CD4-positive, alpha-beta T cell treated with Interleukin-15 for 4 hours (primary cell): ENCODE data around the gene CD163.
"Not testable (repeated sequence)": the region's sequence is repeated elsewhere in the genome, so short reads cannot be mapped to it uniquely, and the experiment has no call there.

Experiments used
- DNase-seq: peaks from one replicate; pipeline ENCODE4 v3.0.0-alpha.2; 2020; ENCODE audit warnings: low spot score

The CD163 gene

DNA sequence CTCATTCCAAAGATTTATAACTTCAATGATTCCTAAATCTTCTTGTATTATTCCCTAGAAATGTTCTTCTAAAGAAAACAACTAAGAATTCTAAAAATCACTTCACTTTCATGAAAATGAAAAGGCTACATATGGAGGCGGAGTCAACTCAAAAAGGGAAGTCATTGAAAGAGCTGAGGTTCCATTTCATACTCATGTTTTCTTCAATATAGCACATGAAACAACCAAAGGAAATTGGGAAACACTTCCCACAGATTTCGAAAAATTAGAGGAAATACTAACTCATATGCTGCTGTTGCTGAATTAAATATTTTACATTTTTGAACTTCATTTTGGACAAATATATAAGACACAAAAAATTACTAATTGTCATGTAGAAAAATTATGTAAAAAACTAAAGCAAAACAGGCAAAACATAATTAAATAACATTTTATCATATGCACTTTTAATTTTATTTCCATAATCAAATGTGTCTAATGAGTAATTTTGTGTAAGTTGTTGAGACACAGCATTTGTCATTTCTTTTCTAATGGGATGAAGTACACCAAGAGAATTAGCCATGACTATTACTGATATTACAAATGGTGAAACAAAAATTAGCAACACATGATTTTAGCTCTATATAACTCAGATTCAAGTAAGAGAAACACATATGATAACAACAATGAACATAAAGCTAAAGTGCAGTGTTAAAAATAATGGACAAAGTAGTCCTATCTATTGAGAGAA, at the start of gene CD163:
TSS of gene CD163 (minus strand) at position 92 of the 730 bp plus-strand sequence. CDS start at position 5, 87 bp downstream.
- no peak for DNase-seq

DNA sequence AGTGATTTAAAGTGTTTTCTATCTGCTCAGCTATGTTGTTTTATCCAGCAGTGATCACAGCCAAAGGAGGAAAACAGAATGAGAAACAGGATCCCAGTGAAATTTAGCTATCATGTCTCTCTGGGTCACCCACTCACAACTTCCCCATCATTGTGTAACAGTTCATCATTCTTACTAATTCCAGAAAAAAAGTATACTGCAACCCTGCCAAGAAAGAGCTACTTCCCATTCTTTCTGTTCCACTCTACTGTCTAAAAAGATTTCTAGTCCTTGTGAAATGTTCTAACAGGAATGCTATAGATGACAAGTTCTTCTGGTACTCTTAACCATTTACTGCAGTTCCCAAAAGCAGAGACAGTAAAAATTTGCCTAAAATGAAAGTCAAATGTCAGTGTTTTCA, 39.2 kb upstream of the CD163 start:
- no peak for DNase-seq

DNA sequence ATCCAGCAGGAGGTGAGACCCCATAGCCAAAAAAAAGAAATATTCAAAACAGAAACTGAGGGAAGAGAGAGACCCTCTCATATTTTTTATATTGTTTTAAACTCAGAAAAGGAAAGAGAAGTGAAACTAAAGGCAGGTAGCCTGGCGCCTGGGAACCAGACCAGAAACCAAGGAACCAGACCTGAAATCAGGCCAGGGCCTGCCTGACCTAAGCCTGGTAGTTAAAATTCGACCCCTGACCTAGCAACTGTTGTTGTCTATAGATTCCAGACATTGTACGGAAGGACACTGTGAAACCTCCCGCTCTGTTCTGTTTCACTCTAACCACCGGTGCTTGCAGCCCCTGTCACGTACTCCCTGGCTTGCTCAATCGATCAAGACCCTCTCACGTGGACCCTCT, 38.5 kb upstream of the CD163 start:
- no peak for DNase-seq

DNA sequence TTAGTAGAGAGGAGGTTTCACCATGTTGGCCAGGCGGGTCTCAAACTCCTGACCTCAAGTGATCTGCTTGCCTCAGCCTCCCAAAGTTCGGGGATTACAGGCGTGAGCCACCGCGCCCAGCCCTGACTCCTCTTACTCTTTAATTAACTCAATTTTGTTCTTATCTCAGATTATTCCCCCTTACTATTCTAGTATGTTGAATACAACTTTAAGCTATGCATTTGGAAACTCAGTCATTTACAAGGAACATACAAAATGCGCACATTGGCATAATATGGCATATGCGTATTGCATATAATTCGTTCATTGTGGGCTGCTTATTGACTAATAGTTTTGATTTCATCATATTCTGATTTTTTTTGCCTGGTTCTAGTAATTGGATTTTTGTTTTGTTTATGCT, 10.8 kb upstream of the CD163 start:
- no peak for DNase-seq

DNA sequence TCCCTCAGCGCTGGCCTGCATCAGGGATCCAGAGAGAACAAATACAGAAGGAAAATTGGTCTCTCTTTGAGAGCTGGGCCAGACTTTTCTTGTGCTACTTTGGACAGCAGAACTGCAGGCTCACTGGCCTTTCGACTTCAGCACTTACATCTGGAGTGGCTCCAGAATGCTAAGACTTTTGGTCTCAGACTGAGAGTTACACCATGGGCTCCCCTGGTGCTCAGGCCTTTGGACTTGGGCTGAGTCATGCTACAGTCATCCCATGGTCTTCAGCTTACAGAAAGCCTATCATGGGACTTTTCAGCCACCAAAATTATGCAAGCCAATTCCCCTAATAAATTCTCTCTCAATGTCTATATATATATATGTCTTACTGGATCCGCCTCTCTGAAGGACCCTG, 9.0 kb upstream of the CD163 start:
- DNase-seq = no peak

DNA sequence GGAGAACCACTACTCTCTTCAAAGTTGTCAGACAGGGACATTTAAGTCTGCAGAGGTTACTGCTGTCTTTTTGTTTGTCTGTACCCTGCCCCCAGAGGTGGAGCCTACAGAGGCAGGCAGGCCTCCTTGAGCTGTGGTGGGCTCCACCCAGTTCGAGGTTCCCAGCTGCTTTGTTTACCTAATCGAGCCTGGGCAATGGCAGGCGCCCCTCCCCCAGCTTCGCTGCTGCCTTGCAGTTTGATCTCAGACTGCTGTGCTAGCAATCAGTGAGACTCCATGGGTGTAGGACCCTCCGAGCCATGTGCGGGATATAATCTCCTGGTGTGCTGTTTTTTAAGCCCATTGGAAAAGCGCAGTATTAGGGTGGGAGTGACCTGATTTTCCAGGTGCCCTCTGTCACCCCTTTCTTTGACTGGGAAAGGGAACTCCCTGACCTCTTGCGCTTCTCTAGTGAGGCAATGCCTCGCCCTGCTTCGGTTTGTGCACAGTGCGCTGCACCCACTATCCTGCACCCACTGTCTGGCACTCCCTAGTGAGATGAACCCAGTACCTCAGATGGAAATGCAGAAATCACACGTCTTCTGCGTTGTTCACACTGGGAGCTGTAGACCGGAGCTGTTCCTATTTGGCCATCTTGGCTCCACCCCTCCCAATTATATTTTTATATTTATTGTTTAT, 6.4 kb upstream of the CD163 start:
- DNase-seq = not testable (repeated sequence)

DNA sequence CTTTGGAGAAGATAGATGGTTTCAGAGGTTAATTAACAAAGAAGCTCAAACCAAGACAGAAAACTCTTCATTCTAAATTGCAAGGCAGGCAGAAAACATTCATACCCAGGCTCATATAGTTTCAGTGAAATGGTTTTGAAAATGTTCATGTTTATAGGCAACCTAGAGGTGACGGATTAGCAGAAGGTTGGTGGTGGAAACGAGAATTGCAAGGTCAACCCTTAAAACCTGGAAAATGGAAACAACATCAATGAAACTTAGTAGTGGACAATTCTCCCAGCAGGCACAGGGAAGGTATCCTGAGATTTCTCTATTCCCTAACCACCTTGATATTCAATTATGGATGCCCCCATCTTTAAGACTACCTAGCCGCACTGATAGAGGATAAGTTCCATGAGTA, 965 bp downstream of the CD163 start:
- no peak for DNase-seq

DNA sequence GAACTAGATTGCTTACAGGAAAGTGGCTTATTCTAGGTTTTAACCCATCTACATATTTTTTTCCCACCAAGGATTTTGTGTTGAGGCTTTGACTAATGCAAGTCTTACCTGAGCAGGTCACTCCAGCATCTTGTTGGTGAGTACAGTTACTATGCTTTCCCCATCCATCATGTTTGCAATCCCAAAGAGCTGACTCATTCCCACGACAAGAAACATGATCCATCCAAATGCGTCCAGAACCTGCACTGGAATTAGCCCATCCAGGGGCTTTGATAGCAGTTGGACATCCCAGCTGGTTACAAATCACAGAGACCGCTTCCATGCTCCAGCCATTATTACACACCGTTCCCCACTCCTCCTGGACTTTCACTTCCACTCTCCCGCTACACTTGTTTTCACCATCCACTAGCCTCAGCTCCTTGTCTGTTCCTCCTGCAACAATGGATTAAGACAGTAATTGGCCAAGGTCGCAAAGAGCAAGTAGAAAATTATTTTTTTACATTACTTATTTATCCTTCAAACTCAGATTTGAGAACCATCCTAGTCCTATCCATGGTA, 2.5 kb downstream of the CD163 start:
- no peak for DNase-seq

DNA sequence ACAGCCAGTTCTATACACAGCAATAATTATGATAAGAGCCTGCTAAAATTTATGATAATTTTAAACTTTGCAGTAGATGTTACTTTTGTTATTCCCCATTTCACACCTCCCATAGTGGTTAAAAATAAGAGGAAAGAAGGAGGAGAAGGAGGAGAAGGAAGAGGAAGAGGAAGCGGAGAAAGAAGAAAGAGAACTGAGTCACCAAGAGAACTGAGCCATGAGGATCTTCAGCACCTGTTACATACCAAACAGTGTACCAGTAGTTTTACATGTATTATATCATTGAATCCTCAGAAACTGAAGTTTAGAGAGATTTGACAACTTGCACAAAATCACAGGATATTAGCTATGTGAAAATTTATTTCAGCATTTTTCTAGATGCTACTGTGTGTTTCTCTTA, 3.9 kb downstream of the CD163 start:
- DNase-seq = no peak

DNA sequence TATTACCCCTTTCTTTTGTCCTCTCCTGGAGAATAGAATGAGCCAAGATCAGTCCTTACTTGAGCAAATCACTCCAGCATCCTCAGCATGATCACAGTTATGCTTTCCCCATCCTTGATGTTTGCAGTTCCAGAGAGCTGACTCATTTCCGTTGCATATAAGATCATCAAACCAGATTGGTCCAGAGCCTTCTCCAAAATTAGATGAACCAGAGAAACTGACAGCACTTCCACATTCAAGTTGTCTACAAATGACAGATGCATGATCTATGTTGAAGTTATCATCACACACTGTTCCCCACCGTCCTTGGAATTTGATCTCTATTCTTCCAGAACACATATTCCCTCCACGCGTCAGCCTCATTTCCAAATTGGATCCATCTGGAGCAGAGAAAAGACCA, 4.8 kb downstream of the CD163 start:
- no peak for DNase-seq

DNA sequence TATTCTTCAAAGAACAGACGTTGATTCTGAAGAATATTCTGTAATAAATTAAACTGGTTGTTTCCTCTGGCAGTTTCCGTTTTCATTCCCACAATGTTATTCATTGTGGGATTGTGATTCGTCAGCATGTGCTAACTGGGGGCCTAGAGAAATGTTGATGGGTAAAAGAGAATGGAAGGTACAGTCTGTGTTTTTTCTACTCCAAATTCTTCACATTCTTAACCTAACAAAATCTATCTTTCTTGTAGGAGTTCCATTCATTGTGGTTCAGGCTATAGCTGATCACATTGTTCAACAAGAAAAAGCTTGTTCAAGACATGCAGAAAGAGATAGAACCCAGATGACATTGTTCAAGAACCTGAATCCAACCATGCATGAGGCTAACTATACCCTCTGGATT, 5.9 kb downstream of the CD163 start:
- DNase-seq = no peak

DNA sequence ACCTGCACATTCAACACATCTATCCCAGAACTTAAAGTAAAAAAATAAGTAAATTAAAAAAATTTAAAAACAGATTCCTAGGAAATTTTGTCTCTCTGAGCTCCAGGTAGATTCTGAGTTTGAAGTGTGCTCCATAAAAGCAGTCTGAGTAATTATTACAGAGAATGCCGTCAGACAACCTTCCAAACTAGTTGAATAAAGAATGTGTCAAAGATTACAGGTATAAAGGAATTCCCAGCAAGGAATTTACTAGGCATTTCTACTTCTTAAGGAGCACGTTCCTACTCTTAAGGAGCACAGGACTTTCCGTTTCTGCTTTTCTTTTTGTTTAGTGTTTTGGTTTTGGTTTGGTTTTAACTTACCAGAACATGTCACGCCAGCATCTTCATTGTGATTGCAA, 7.1 kb downstream of the CD163 start:
- no peak for DNase-seq

DNA sequence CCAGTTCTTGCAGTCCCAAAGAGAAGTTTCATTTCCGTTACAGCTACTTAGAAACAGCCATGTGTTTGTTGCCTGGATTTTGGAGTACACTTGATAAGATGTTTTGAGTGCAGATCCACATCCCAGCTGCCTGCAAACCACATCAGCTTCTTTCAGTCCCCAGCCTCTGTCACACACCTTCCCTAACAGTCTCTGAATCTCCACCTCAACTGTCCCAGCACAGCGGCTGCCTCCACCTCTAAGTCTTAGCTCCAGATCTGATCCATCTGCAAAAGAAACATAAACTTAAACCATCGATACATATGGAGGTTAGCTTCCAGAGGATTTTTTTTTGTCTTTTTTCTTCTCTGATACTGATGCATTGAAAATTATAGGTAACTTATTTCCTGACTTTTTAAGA, 8.4 kb downstream of the CD163 start:
- no peak for DNase-seq

DNA sequence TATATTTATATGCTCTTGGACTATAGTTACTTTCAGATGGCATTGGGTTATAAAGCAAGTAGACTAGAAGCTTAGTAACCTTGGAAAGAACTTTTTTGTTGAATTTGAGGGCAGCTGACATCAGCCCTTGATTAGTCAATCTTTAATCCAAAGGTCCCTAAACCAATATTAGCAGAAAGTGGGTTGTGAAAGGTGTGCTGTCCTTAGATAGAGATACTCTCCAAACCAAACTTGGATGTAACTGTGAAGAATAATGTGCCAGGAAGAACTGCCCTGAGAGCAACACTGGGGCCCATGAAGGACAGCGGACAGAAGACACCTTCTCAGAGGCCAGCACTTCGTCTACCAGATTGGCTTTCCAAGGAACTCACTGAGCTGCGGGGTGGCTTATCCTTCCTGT, 10.6 kb downstream of the CD163 start:
- no peak for DNase-seq

DNA sequence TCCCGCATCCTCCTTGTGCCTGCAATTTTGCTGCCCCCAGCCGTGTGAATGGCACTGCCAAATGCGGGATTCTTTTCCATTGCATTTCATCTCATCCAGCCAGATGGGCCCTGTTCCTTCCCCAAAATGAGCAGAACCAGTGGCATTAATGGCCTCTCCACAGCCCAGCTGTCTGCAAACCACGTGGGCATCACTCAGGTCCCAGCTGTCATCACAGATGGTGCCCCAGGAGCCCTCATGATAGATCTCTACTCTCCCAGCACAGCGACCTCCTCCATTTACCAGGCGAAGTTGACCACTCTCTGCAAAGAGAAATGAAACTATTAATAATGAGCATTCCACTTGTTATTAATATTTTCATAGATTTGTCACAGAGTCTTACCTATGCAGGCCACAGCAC, 17.1 kb downstream of the CD163 start:
- no peak for DNase-seq

DNA sequence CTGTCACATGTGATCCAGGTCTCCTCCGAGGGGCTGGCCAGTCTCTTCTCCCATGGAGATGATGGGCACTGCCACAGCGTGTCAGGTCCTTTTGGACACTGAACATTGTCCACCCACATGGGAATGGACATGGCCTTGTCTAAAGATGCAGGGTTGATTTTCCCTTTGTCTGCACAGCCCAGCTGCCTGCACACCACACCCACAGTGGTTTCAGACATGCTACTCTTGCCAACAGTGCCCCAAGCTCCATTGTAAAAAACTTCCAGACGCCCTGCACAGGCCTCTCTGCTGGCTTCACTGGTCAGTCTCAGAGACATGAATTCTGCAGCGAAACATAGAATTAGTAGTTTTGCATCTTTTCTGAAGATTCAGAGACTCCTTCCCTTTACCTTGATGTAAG, 18.5 kb downstream of the CD163 start:
- no peak for DNase-seq

DNA sequence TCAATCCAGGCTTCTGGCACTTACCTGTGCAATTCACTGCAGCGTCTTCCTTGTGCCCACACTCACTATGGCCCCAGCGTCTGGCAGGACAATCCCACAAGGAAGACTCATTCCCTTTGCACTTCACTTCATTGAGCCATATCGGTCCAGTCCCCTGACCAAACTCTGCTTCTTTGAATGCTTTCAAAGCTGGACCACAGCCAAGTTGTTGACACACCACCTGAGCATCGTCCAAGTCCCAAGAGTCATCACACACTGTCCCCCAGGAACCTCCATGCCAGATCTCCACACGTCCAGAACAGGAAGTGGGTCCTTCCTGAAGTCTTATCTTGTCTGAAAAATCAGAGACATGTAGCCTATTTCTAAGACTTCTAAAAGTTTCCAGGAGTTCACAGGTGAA, 20.2 kb downstream of the CD163 start:
- no peak for DNase-seq

DNA sequence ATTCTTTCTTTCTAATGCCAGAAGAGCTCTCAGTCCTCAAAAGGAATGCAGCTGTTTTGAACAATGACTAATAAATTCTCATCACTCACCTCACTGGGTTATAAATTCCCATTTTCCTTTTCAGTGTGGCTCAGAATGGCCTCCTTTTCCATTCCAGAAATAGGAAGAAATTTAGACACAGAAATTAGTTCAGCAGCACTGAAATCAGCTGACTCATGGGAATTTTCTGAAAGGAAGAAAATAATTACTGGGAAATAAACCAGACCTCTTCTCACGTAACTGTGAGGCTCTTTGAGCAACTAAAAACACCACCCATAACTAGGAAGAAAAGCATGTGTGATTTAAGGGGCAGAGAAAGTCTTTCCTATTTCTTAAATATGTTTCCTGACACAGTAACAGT, 23.8 kb downstream of the CD163 start:
- DNase-seq = no peak

DNA sequence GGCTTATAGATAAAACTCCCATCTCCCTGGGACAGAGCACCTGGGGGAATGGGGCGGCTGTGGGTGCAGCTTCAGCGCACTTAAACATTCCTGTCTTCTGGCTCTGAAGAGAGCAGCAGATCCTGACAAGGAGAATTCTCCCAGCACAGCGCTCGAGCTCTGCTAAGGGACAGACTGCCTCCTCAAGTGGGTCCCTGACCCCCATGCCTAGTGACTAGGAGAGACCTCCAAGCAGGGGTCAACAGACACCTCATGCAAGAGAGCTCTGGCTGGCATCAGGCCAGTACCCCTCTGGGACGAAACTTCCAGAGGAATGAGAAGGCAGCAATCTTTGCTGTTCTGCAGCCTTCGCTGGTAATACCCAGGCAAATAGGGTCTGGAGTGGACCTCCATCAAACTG, 31.5 kb downstream of the CD163 start:
- DNase-seq = no peak

DNA sequence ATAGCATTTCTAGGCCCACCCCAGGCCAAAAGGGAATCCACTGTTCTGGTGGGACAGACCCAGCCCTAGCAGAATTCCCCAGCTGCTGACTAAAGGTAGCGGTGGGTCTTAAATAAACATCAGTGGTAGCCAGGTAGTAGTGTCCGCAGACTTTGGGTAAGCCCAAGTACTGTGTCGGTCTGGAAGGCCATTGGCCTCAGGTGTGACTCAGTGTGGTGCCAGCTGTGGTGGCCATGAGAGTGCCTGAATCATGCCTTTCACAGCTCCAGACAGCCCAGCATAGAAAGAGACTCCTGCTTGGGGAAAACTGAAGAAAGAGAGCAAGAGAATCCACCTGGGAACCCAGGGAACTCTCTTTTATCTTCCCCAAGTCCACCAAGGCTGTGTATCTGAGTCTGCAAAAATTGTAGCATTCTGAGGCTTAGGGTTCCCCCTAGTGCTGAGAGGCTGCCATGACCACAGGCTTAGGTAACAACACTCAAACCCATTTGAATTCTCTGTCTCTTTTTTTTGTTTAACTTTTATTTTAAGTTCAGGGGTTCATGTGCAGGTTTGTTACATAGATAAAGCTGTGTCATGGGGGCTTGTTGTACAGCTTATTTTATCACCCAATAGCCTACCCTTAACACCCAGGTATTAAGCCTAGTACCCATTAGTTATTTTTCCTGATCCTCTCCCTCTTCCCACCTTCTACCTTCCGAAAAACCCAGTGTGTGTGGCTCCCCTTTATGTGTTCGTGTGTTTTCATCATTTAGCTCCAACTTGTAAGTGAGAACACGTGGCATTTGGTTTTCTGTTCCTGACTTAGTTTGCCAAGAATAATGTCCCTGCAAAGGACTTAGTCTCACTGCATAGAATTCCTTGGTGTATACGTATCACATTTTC, 43.0 kb downstream of the CD163 start:
- no peak for DNase-seq

DNA sequence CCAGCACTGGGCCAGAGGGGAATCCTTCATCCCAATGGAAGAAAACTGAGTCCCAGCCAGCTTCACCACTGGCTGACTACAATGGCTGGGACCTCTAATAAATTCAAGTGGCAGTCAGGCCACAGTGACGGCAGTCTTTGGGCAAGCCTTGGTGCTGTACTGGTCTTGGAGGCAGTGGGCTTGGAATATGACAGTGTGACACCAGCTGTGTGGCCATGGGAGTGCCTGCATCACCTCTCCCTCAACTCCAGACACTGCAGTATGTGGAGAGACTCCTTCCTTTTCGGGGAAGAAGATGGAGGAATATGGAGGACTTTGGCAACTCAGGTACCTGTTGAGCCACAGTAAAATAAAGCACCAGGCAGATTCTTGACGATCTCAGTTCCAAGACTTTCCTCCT, 43.6 kb downstream of the CD163 start:
- no peak for DNase-seq

DNA sequence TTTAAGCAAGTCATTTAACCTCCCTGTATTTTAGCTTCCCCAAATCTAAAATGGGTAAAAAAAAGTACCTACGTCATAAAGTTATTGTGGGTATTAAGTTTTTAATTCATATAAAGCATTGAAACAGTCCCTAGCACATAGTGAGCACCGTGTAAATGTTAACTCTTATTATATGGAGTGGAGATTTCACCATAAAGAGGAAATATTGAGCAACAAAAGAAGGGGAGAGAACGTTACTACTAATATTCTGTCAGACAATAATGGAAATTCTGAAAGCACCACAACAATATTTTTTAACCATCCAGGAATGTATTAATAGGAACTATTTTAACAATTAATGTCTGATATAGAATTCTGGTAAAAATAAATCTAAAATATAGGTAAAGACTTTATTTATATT, 51.8 kb downstream of the CD163 start:
- no peak for DNase-seq

DNA sequence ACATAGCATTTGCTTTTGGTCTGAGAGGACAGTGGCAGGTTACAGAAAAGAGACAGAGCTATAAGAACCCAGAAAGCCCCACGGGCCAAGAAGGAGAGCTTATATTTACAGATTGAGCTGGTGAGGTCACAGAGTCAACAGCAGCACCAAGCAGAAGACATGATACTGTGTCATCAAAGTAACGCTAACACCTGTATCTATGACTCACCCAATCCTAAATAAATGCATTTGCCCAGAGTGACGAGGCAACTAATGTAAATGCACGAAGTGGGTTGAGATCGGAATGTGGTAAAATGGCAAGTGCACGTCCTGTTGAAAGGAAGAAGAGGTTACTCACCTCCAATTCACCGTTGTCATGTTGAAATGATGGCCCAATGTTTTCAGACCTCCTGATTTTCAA, 52.9 kb downstream of the CD163 start:
- DNase-seq = no peak
